Endothelial cell of coronary artery (primary cell): ENCODE results near the gene FASTKD2. TPM values are rescaled to one million over a fixed set of nuclear protein-coding genes. Genes with fewer than 3 reads are reported as not detected.

ENCODE experiments used
- total RNA-seq: library from RNA; depleted of rRNA; stranded (reverse); fragments of >200 nt; gene quantifications from 2 replicates; pipeline ENCODE4 v1.2.3, GENCODE V29; 2014

The FASTKD2 gene
- total RNA-seq, result 41.6 and 43.5 TPM in 2 replicates

DNA sequence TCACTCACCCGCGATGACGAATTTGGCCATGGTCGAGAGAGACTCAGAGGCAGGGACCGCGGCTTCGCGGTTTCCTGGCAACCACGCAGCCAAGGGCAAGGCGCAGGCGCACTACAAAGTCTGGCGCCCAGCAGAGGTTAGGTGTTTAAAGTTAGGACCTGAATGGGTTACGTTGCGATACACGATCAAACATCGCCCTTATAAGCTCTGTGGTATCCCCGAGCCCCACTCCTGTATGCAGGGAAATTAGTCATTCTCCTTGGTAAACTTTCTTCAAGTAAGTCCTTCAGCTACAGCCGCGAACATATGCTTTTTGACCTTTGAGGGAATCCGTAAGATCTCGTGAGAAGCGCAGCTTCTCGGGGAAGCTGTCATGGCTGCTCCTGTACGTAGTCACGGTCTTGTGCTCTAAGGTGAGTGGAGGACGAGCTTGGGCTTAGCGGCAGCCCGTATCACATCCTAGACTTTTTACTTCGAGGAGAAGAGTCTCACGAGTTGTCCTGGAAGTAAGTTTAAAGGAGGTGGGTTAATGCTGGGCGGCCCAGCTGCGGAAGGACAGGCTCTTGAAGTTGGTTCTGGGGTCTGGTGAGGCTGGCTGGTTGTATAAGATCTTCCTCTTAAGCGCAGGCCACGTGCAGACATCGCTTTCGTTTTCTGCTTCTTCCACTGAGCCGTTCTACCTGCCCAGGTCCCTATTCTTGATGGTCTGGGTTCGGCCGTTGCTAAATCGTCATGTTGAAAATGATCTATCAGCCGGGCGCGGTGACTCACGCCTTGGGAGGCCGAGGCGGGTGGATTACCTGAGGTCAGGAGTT lies at the start of gene FASTKD2, which contains the start of gene MDH1B:
Gene FASTKD2, plus strand, starts transcription at position 365 of the 815 bp plus-strand sequence. CDS start 1,088 bp downstream, outside the sequence.
Gene MDH1B, minus strand, starts transcription at position 87 of the 815 bp plus-strand sequence. Its CDS starts 57 bp downstream, at position 30.

DNA sequence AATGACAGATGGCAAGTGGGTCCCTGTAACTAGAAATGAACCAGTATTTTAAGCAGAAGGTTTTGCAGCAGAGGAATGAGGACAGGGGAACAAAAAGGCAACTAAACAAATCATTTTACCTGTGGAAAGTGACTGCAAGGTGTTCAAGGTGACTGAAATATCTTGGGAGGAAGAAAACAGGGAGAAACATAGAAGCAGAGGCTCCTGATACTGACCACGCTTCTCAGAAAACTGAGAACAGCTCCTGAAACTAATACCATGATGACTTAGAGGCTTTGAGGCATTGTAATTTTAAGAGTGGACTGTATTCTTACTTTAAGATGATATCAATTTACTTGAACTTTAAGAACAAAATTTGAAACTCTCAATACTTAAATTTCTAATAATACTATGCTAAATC lies 47.1 kb upstream of the FASTKD2 start, which contains the start of gene DYTN:
Gene DYTN, minus strand, starts transcription at position 101 of the 400 bp plus-strand sequence. CDS start 117 bp downstream, outside the sequence.

Other genes starting within 250 kb of the FASTKD2 start
- not detected in 2 replicates for gene FAM237A, start 123.1 kb upstream of the FASTKD2 start, total RNA-seq
- gene DYTN, start 47.2 kb upstream of the FASTKD2 start, total RNA-seq, result not detected in 2 replicates
- 0.28 and 0.72 TPM in 2 replicates for gene MDH1B, start 278 bp upstream of the FASTKD2 start, total RNA-seq
- not detected in 2 replicates for gene CPO, start 173.9 kb downstream of the FASTKD2 start, total RNA-seq